ENCODE measurements around the gene NQO2. TPM values are rescaled to one million over a fixed set of nuclear protein-coding genes. Genes with fewer than 3 reads are reported as not detected.

Gene NQO2
- total and polyA plus RNA-seq, 2 of the 13 experiments (the other 11 are each of a cell fraction or from before 2014, with no cell fraction given) = 32.2 to 56.5 TPM

DNA sequence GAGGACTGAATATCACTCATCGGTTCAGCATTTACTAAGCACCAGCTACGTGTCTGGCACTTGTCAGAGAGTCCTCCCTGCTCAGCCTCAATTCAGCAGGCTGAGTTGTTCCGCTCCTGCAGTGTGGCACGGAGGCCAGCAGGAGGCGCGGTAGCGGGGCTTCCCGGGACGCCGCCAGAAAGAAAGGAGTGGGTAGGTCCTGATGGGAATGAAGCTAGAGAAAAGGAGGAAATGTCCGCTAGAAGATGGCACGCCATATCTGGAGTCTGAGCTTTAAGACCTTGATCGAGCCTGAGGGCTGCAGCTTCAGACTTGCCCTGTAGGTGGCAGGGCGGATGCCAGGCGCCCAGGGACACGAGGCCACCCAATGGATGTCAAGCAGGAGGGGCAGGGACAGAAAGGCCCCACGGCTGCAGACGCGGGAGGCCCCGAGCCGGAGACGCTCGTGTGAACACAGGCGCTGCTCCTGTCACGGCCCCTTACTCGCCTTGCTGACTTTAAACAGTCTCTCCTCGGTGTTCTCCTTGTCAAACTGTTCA, 47.1 kb upstream of the NQO2 start (continued):
- no peak for TF ChIP-seq RELA (CRISPR knock-in tag; IDR thresholded peaks at IDR 0.05)
- TF ChIP-seq ZNF234 (CRISPR knock-in tag; conservative IDR thresholded peaks at IDR 0.05) = no peak
- TF ChIP-seq ZNF510 (CRISPR knock-in tag; IDR thresholded peaks at IDR 0.05; ENCODE audit: low read depth) = 0 out of 2 replicates have a peak, but pooled peaks have one; percentile 48
- no peak for TF ChIP-seq RORA (CRISPR knock-in tag; IDR thresholded peaks at IDR 0.05)
- no peak for TF ChIP-seq MBNL3 (CRISPR knock-in tag; conservative IDR thresholded peaks at IDR 0.05)
- TF ChIP-seq ZNF432 (CRISPR knock-in tag; IDR thresholded peaks at IDR 0.05; ENCODE audit: borderline replicate concordance) = no peak
- TF ChIP-seq, protein P1, sequence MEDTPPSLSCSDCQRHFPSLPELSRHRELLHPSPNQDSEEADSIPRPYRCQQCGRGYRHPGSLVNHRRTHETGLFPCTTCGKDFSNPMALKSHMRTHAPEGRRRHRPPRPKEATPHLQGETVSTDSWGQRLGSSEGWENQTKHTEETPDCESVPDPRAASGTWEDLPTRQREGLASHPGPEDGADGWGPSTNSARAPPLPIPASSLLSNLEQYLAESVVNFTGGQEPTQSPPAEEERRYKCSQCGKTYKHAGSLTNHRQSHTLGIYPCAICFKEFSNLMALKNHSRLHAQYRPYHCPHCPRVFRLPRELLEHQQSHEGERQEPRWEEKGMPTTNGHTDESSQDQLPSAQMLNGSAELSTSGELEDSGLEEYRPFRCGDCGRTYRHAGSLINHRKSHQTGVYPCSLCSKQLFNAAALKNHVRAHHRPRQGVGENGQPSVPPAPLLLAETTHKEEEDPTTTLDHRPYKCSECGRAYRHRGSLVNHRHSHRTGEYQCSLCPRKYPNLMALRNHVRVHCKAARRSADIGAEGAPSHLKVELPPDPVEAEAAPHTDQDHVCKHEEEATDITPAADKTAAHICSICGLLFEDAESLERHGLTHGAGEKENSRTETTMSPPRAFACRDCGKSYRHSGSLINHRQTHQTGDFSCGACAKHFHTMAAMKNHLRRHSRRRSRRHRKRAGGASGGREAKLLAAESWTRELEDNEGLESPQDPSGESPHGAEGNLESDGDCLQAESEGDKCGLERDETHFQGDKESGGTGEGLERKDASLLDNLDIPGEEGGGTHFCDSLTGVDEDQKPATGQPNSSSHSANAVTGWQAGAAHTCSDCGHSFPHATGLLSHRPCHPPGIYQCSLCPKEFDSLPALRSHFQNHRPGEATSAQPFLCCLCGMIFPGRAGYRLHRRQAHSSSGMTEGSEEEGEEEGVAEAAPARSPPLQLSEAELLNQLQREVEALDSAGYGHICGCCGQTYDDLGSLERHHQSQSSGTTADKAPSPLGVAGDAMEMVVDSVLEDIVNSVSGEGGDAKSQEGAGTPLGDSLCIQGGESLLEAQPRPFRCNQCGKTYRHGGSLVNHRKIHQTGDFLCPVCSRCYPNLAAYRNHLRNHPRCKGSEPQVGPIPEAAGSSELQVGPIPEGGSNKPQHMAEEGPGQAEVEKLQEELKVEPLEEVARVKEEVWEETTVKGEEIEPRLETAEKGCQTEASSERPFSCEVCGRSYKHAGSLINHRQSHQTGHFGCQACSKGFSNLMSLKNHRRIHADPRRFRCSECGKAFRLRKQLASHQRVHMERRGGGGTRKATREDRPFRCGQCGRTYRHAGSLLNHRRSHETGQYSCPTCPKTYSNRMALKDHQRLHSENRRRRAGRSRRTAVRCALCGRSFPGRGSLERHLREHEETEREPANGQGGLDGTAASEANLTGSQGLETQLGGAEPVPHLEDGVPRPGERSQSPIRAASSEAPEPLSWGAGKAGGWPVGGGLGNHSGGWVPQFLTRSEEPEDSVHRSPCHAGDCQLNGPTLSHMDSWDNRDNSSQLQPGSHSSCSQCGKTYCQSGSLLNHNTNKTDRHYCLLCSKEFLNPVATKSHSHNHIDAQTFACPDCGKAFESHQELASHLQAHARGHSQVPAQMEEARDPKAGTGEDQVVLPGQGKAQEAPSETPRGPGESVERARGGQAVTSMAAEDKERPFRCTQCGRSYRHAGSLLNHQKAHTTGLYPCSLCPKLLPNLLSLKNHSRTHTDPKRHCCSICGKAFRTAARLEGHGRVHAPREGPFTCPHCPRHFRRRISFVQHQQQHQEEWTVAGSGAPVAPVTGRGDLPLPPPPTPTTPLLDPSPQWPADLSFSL (CRISPR knock-in tag; IDR thresholded peaks at IDR 0.05) = no peak
- 0 out of 2 replicates have a peak, but pooled peaks have one; percentile 29 for TF ChIP-seq ZNF740 (CRISPR knock-in tag; IDR thresholded peaks at IDR 0.05)
- TF ChIP-seq SAFB2 (CRISPR knock-in tag; IDR thresholded peaks at IDR 0.05; ENCODE audit: borderline replicate concordance, low read depth) = 0 out of 2 replicates have a peak, but pooled peaks have one; percentile 61
- TF ChIP-seq HDAC6 (IDR thresholded peaks at IDR 0.05; ENCODE audit: low read depth, low read length) = no peak
- TF ChIP-seq, protein P2, sequence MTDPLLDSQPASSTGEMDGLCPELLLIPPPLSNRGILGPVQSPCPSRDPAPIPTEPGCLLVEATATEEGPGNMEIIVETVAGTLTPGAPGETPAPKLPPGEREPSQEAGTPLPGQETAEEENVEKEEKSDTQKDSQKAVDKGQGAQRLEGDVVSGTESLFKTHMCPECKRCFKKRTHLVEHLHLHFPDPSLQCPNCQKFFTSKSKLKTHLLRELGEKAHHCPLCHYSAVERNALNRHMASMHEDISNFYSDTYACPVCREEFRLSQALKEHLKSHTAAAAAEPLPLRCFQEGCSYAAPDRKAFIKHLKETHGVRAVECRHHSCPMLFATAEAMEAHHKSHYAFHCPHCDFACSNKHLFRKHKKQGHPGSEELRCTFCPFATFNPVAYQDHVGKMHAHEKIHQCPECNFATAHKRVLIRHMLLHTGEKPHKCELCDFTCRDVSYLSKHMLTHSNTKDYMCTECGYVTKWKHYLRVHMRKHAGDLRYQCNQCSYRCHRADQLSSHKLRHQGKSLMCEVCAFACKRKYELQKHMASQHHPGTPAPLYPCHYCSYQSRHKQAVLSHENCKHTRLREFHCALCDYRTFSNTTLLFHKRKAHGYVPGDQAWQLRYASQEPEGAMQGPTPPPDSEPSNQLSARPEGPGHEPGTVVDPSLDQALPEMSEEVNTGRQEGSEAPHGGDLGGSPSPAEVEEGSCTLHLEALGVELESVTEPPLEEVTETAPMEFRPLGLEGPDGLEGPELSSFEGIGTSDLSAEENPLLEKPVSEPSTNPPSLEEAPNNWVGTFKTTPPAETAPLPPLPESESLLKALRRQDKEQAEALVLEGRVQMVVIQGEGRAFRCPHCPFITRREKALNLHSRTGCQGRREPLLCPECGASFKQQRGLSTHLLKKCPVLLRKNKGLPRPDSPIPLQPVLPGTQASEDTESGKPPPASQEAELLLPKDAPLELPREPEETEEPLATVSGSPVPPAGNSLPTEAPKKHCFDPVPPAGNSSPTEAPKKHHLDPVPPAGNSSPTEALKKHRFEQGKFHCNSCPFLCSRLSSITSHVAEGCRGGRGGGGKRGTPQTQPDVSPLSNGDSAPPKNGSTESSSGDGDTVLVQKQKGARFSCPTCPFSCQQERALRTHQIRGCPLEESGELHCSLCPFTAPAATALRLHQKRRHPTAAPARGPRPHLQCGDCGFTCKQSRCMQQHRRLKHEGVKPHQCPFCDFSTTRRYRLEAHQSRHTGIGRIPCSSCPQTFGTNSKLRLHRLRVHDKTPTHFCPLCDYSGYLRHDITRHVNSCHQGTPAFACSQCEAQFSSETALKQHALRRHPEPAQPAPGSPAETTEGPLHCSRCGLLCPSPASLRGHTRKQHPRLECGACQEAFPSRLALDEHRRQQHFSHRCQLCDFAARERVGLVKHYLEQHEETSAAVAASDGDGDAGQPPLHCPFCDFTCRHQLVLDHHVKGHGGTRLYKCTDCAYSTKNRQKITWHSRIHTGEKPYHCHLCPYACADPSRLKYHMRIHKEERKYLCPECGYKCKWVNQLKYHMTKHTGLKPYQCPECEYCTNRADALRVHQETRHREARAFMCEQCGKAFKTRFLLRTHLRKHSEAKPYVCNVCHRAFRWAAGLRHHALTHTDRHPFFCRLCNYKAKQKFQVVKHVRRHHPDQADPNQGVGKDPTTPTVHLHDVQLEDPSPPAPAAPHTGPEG (CRISPR knock-in tag; IDR thresholded peaks at IDR 0.05) = peak; percentile 72
- TF ChIP-seq MTA1 (CRISPR knock-in tag; IDR thresholded peaks at IDR 0.05; ENCODE audit: borderline replicate concordance) = peak; percentile 89
- peak; percentile 32; the same call in 1 of the 2 replicates for TF ChIP-seq ZNF747 (CRISPR knock-in tag; IDR thresholded peaks at IDR 0.05; ENCODE audit: borderline replicate concordance)
- TF ChIP-seq PITX1 (CRISPR knock-in tag; IDR thresholded peaks at IDR 0.05) = peak; percentile 60; the same call in 1 of the 2 replicates
- peak; percentile 95 for TF ChIP-seq ZFP91 (CRISPR knock-in tag; IDR thresholded peaks at IDR 0.05; ENCODE audit: borderline replicate concordance)
